Caco-2 (cell line): ENCODE data around the gene DIAPH2. TPM values are rescaled to one million over a fixed set of nuclear protein-coding genes. Genes with fewer than 3 reads are reported as not detected.

ENCODE experiments used
- BruUV-seq: library from RNA; stranded (reverse); fragments of 400-500 nt; replicated peaks from 2 replicates; lab custom pipeline; 2021; lab: Mats Ljungman, UMichigan
- CTCF ChIA-PET: fragments of 300-600 bp; sonication (Branson Sonifier 250); formaldehyde crosslinking; loops from one replicate; lab custom pipeline; 2022; ENCODE audit warnings: antibody characterized with exemption; lab: Charles Lee
- POLR2A ChIA-PET: fragments of 300-600 bp; sonication (Branson Sonifier 250); formaldehyde crosslinking; loops from one replicate; lab custom pipeline; 2022; ENCODE audit warnings: antibody characterized with exemption; lab: Charles Lee
- DNase-seq, 2 experiments: peaks; one replicate each; pipeline versions ENCODE4 v3.0.0 to v3.0.0-alpha.2; 2020 to 2022
- H3K27me3 ChIP-seq: replicated peaks from 2 replicates; pipeline ENCODE4 v1.6.0; 2011; ENCODE audit warnings: low read length; ENCODE audit not compliant: control insufficient read depth, insufficient read depth
- H3K36me3 ChIP-seq: 2 replicates; pipeline ENCODE4 v1.5.1; 2011; ENCODE audit warnings: low read length; ENCODE audit not compliant: control insufficient read depth, insufficient read depth
- H3K4me1 ChIP-seq: fragments of 250-450 bp; sonication (Bioruptor Pico); 2 replicates; pipeline ENCODE4 v1.5.1; 2020; ENCODE audit warnings: mild to moderate bottlenecking
- H3K4me3 ChIP-seq: 2 replicates; pipeline ENCODE4 v1.5.1; 2011; ENCODE audit warnings: low read depth, mild to moderate bottlenecking, control low read depth, low read length
- H3K9me3 ChIP-seq: fragments of 250-450 bp; sonication (Bioruptor Pico); 2 replicates; pipeline ENCODE4 v1.5.1; 2020; ENCODE audit warnings: mild to moderate bottlenecking, moderate library complexity
- H3K27ac Mint-ChIP-seq: one replicate; pipeline ENCODE4 v1.8.0; 2022; ENCODE audit warnings: mixed read lengths; ENCODE audit not compliant: unreplicated experiment
- H3K27me3 Mint-ChIP-seq: one replicate; pipeline ENCODE4 v1.8.0; 2022; ENCODE audit warnings: mixed read lengths; ENCODE audit not compliant: insufficient read depth, unreplicated experiment
- H3K36me3 Mint-ChIP-seq: one replicate; pipeline ENCODE4 v1.8.0; 2022; ENCODE audit warnings: mild to moderate bottlenecking, mixed read lengths; ENCODE audit not compliant: insufficient read depth, unreplicated experiment
- H3K4me1 Mint-ChIP-seq: one replicate; pipeline ENCODE4 v1.8.0; 2022; ENCODE audit warnings: low read depth, mixed read lengths; ENCODE audit not compliant: unreplicated experiment
- H3K4me3 Mint-ChIP-seq: one replicate; pipeline ENCODE4 v1.8.0; 2022; ENCODE audit warnings: mild to moderate bottlenecking, moderate library complexity, mixed read lengths; ENCODE audit not compliant: unreplicated experiment
- H3K9me3 Mint-ChIP-seq: one replicate; pipeline ENCODE4 v1.8.0; 2022; ENCODE audit warnings: mixed read lengths; ENCODE audit not compliant: unreplicated experiment
- intact Hi-C: fragments of 100-400 bp; cut with micrococcal nuclease; formaldehyde crosslinking; loops from one replicate; pipeline ENCODE4 v1.10.0; 2022; ENCODE audit not compliant: unreplicated experiment
- total RNA-seq: library from RNA; stranded (reverse); gene quantifications from 2 replicates; pipeline ENCODE4 v1.2.3, GENCODE V29; 2022
- TF ChIP-seq, protein P1 (sequence below), 2 experiments: fragments of 200-600 bp in 1 of 2; IDR thresholded peaks; 1 replicate in 1 of 2; 2 replicates in 1 of 2; pipeline versions ENCODE4 v1.5.1 to v1.8.0; 2011 to 2022; ENCODE audit warnings: antibody characterized with exemption in 1 of 2, control low read depth in 1 of 2, inconsistent platforms in 1 of 2, low read depth in 1 of 2, low read length in 1 of 2, mild to moderate bottlenecking in 1 of 2, moderate library complexity in 1 of 2; ENCODE audit not compliant: insufficient read depth in 1 of 2, severe bottlenecking in 1 of 2, unreplicated experiment in 1 of 2

DIAPH2 gene
- total RNA-seq, 1 experiment from 2014 or later, result 16.1 TPM

DNA sequence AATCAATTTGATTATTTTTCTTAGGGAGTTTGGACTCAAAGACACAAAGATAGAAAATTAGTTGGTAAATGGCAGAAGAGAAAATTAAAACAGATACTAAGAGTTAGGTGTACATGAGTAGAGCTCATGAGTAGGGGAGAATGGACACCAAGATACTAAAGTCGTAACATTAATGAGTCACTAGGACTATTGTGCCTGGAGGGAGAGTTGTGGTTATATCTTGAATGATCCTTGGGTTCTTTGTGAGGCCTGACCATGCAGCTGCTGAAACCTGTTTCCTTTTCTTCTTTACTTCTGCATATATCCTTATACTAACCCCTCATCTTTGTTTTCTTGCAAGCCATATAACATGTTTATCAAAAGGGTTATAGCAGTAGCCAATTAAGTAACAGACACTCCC is 731.8 kb downstream of the DIAPH2 start:
- Histone ChIP-seq H3K36me3 (no peaks in the 10 kb centered on the region), H3K4me3 (no peak overlapping the region), H3K9me3 (no peaks in the 10 kb centered on the region), H3K27me3 (no peaks in the 10 kb centered on the region), H3K4me1 (no peaks in the 10 kb centered on the region)
- DNase-seq, result no peak
- CTCF ChIA-PET, result no interaction called here
- Mint-ChIP-seq H3K9me3 (no peaks in the 10 kb centered on the region), H3K36me3 (no peaks in the 10 kb centered on the region), H3K27me3 (no peaks in the 10 kb centered on the region), H3K4me1 (no peaks in the 10 kb centered on the region), H3K27ac (no peak overlapping the region), H3K4me3 (no peak overlapping the region)
- intact Hi-C loops, result no loop called here
- BruUV-seq, result no TSS peak
- POLR2A ChIA-PET, result no interaction called here
- TF ChIP-seq, protein P1, sequence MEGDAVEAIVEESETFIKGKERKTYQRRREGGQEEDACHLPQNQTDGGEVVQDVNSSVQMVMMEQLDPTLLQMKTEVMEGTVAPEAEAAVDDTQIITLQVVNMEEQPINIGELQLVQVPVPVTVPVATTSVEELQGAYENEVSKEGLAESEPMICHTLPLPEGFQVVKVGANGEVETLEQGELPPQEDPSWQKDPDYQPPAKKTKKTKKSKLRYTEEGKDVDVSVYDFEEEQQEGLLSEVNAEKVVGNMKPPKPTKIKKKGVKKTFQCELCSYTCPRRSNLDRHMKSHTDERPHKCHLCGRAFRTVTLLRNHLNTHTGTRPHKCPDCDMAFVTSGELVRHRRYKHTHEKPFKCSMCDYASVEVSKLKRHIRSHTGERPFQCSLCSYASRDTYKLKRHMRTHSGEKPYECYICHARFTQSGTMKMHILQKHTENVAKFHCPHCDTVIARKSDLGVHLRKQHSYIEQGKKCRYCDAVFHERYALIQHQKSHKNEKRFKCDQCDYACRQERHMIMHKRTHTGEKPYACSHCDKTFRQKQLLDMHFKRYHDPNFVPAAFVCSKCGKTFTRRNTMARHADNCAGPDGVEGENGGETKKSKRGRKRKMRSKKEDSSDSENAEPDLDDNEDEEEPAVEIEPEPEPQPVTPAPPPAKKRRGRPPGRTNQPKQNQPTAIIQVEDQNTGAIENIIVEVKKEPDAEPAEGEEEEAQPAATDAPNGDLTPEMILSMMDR (IDR thresholded peaks at IDR 0.05; ENCODE audit: insufficient read depth in 1 of 2, low read depth in 1 of 2, low read length in 1 of 2, severe bottlenecking in 1 of 2, unreplicated experiment in 1 of 2), result no peak

DNA sequence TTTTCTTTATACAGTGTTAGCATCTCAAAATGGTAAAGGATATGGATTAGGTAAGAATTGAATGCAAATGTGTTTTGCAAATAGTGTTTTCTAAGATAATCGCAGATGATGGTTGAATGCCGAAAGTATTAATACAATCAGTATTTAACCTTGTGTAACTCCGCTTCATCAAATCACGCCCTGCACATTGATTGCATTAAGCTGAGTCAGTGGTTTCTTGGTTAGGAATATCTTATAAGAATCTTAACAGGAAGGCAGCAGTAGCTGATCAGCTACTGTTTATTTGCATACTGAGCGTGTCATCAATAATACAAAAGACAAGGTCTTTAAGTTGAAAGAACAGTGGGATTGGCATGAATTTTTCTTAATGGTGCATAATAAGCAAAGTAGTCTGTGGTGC is 744.5 kb downstream of the DIAPH2 start:
- Mint-ChIP-seq H3K4me3 (no peak overlapping the region), H3K9me3 (no peaks in the 10 kb centered on the region), H3K4me1 (no peaks in the 10 kb centered on the region), H3K36me3 (no peaks in the 10 kb centered on the region), H3K27me3 (no peaks in the 10 kb centered on the region), H3K27ac (no peak overlapping the region)
- TF ChIP-seq, protein P1 (IDR thresholded peaks at IDR 0.05; ENCODE audit: insufficient read depth in 1 of 2, low read depth in 1 of 2, low read length in 1 of 2, severe bottlenecking in 1 of 2, unreplicated experiment in 1 of 2), result no peak
- intact Hi-C loops, result no loop called here
- no peak overlapping the region for H3K4me3 ChIP-seq
- no peaks in the 10 kb centered on the region for H3K9me3 ChIP-seq
- no peaks in the 10 kb centered on the region for H3K27me3 ChIP-seq
- POLR2A ChIA-PET, result no interaction called here
- CTCF ChIA-PET, result no interaction called here
- H3K4me1 ChIP-seq, result no peaks in the 10 kb centered on the region
- no peaks in the 10 kb centered on the region for H3K36me3 ChIP-seq
- DNase-seq, result no peak
- no TSS peak for BruUV-seq

DNA sequence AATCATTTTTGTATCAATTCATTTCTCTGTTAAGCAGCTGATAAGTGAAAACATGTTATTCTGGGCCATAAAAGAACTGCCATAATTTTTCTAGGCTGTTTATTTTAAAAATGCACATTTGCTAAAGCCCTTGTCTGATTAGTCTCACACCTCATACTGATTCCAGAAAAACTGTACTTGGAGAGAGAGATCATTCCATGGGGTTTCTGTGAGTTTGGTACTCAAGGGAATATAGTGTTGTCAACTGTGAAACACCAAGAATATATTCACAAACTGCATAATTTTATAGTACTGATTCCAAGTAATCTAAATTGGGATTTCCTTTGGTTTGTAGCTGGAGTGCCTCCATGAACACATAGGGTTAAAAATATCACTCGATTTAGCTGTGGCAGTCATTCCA is 746.6 kb downstream of the DIAPH2 start:
- no peaks in the 10 kb centered on the region for H3K27me3 Mint-ChIP-seq
- POLR2A ChIA-PET, result no interaction called here
- BruUV-seq, result no TSS peak
- TF ChIP-seq, protein P1 (IDR thresholded peaks at IDR 0.05; ENCODE audit: insufficient read depth in 1 of 2, low read depth in 1 of 2, low read length in 1 of 2, severe bottlenecking in 1 of 2, unreplicated experiment in 1 of 2), result no peak
- CTCF ChIA-PET, result no interaction called here
- H3K4me1 Mint-ChIP-seq, result no peaks in the 10 kb centered on the region
- H3K4me3 Mint-ChIP-seq, result no peak overlapping the region
- no peak overlapping the region for H3K27ac Mint-ChIP-seq
- no peaks in the 10 kb centered on the region for H3K4me1 ChIP-seq
- H3K4me3 ChIP-seq, result no peak overlapping the region
- no peaks in the 10 kb centered on the region for H3K27me3 ChIP-seq
- H3K9me3 ChIP-seq, result no peaks in the 10 kb centered on the region
- H3K9me3 Mint-ChIP-seq, result no peaks in the 10 kb centered on the region
- intact Hi-C loops, result no loop called here
- no peaks in the 10 kb centered on the region for H3K36me3 ChIP-seq
- no peaks in the 10 kb centered on the region for H3K36me3 Mint-ChIP-seq
- no peak for DNase-seq
